Measurements from ENCODE around the gene PAGR1. TPM values are rescaled to one million over a fixed set of nuclear protein-coding genes. Genes with fewer than 3 reads are reported as not detected.
"Not testable (repeated sequence)": the region's sequence is repeated elsewhere in the genome, so short reads cannot be mapped to it uniquely, and the experiment has no call there.

The PAGR1 gene
- total RNA-seq, 2 donors from 2014 or later = 15.1 to 16.6 TPM

GRCh38 chr16:29790949-29791844 is 24.8 kb upstream of the PAGR1 start:
- ATAC-seq (peak; percentile 1 to 3), DNase-seq (peak; percentile 28)
- intact Hi-C loops (cut with DNase I) = no loop called here

- intact Hi-C loops (cut with DNase I) = no loop called here
- DNase-seq (no peak), ATAC-seq (no peak)
Measured at GRCh38 chr16:29791845-29792807, 23.8 kb upstream of the PAGR1 start.

- ATAC-seq; intact Hi-C loops (cut with DNase I); DNase-seq: not testable (repeated sequence)
Measured at GRCh38 chr16:29793153-29793552, 22.8 kb upstream of the PAGR1 start.

- DNase-seq = no peak
- ATAC-seq = no peak
- intact Hi-C loops (cut with DNase I) = no loop called here
Measured at GRCh38 chr16:29794231-29794710, 21.7 kb upstream of the PAGR1 start.

GRCh38 chr16:29802416-29802935 is 13.5 kb upstream of the PAGR1 start:
- DNase-seq (no peak), ATAC-seq (no peak)
- intact Hi-C loops (cut with DNase I) = no loop called here

GRCh38 chr16:29804020-29804419 is 11.9 kb upstream of the PAGR1 start:
- ATAC-seq (no peak), DNase-seq (no peak)
- intact Hi-C loops (cut with DNase I) = no loop called here

GRCh38 chr16:29804455-29805231 is 11.3 kb upstream of the PAGR1 start:
- intact Hi-C loops (cut with DNase I) = no loop called here
- DNase-seq (peak; percentile 55), ATAC-seq (peak; percentile 15 to 25)

GRCh38 chr16:29805232-29806098 is 10.5 kb upstream of the PAGR1 start:
- peak; percentile 85 to 89 for ATAC-seq
- intact Hi-C loops (cut with DNase I) = no loop called here
- peak; percentile 98 for DNase-seq

GRCh38 chr16:29806099-29806579 is 9.8 kb upstream of the PAGR1 start, which contains the start of gene MAZ:
Gene MAZ, plus strand, starts transcription at chr16:29806529. Its CDS starts 173 bp downstream, at chr16:29806702.
- intact Hi-C loops (cut with DNase I) = no loop called here
- ATAC-seq (peak; percentile 0 to 3), DNase-seq (no peak)

- ATAC-seq = no peak
- intact Hi-C loops (cut with DNase I) = no loop called here
- peak; percentile 71 for DNase-seq
Measured at GRCh38 chr16:29806641-29807425, 9.1 kb upstream of the PAGR1 start.

GRCh38 chr16:29807426-29808218 is 8.3 kb upstream of the PAGR1 start:
- peak; percentile 19 to 25 for ATAC-seq
- intact Hi-C loops (cut with DNase I) = no loop called here
- peak; percentile 93 for DNase-seq

GRCh38 chr16:29808219-29808900 is 7.6 kb upstream of the PAGR1 start:
- DNase-seq = no peak
- intact Hi-C loops (cut with DNase I) = no loop called here
- ATAC-seq = no peak

GRCh38 chr16:29809031-29809747 is 6.8 kb upstream of the PAGR1 start:
- no peak for DNase-seq
- intact Hi-C loops (cut with DNase I) = no loop called here
- ATAC-seq = no peak

- DNase-seq (no peak), ATAC-seq (no peak)
- intact Hi-C loops (cut with DNase I) = no loop called here
Measured at GRCh38 chr16:29809850-29810698, 5.9 kb upstream of the PAGR1 start.
